GM19372 (cell line): ENCODE results near the gene PITX1.

ENCODE experiments used
- ATAC-seq: cut with Tn5 transposase; IDR thresholded peaks from one replicate; pipeline ENCODE4 v1.9.1; 2021; ENCODE audit warnings: mild to moderate bottlenecking, low read depth, moderate library complexity; ENCODE audit not compliant: unreplicated experiment

Gene PITX1

DNA sequence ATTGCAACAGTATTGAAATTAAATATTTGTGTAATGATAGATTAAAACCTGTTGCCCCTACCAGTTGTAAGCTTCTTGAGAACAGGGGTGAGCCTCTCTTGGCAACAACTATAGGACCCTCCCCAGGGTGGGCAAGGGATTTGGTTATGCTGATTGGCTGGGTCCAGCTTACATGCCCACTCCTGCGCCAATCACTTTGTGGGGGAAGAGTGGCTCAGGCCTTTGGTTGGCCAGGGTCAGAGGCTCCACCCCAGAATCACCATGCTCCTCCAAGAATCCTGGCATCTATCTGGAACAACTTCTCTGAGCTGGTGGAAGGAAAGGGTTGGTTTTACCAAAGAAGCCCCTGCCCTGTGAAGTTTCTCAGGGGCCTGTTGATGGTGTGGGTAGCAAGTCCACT, 8.6 kb upstream of the PITX1 start:
- ATAC-seq, result no peak

GRCh38 chr5:135041726-135042125, 7.7 kb upstream of the PITX1 start:
- no peak for ATAC-seq

- no peak for ATAC-seq
These were observed 7.1 kb upstream of the PITX1 start for GRCh38 chr5:135041145-135041587.

DNA sequence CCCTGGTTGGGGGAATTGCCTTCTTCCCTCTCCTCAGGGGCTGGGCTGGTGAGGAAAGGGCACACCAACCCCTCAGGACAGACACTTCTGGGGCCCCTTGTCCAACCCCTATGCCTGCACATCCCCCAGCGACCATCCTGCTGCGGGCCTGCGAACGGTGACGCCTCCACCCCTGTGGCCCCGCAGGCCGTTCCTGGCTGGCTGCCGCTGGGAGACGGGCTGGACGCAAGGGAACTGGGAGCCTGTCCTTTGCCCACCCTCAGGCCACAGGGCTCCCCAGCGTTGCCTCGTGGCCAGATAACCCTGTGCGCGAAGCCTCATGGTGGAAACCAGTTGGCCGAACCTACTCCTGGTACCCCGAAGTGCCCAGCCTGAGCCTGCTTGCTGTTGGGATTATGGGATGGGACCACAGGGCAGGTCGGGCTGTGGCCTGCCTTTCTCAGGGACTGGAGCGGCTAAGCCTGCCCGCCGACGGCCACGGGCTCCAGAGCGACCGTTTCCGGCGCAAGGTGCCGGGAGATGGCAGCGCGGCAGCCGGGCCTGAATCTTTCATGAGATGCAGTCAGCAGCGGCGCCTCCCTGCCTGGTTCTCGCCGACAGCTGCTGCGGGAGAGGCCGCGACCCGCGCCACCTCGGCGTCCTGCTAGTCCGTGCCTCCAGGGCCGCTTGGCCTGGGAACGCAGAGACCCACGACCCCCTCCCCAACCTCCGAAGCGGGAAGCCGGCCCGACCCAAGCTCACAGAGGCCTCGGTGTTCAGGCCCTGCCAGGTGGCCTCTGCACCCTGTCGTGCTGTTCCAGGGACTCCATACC, 6.5 kb upstream of the PITX1 start:
- ATAC-seq, result no peak

- ATAC-seq, result no peak
These were observed 6.0 kb upstream of the PITX1 start for GRCh38 chr5:135040034-135040332.

- ATAC-seq, result no peak
These were observed 5.4 kb upstream of the PITX1 start for GRCh38 chr5:135039271-135040033.

DNA sequence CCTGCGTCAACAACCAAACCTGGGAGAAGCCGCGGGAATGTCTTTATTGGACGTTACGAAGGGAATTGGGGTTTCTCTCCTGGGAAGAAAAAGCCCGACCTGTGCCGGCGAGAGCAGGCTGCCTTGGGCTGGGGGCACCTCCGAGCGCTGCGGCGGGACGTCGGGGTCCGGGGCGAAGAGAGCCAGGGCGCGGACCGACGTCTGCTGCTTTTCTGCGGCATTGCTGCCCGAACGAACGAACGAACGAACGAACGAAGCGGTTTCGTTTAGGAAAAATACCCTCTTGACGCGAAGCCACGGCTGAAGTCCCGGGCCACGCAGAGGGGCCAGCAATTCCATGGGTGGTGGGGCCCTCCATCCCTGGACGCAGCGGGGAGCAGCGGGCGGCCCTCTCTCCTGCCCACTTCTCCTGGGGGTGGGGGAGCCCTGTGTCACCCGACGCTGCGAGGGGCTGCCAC, 4.8 kb upstream of the PITX1 start:
- no peak for ATAC-seq

GRCh38 chr5:135038205-135038812, 4.3 kb upstream of the PITX1 start:
- ATAC-seq, result no peak

GRCh38 chr5:135037519-135038204, 3.6 kb upstream of the PITX1 start:
- ATAC-seq, result no peak

DNA sequence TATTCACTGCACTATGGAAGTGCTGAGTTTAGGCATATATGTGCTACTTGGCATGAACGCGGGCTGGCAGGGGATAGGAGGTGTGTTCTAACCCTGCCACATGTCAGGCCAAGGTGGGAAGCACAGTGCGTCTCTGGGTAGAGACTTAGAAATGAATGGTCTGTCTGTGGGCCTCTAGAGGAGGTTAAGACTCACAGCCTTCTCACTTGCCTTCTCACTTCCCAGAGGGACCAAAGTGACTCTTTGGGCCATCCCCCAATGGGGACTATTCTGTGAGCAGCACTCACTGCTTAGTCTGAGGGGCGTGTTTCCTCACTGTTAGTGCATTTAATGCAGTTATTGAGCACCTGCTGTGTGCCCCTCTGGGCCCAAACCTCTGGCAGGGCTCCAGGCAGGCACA, 2.4 kb upstream of the PITX1 start:
- ATAC-seq, result no peak

DNA sequence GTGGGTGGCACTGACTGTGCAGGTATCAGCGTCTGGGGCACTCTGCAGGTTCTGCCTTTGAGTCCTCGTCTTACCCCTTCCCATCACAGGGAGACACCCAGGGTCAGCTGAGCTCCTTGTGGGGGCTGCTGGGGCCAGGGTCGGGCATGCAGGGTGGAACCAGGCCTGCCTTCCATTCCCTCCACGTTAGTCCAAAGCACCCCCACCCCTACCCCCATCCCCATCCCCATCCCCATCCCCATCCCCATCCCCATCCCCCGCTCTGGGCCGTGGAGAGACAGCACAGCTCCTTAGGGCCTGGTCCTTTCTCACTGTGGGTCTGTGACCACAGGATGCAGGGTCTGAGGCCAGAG, 1.6 kb upstream of the PITX1 start:
- no peak for ATAC-seq

DNA sequence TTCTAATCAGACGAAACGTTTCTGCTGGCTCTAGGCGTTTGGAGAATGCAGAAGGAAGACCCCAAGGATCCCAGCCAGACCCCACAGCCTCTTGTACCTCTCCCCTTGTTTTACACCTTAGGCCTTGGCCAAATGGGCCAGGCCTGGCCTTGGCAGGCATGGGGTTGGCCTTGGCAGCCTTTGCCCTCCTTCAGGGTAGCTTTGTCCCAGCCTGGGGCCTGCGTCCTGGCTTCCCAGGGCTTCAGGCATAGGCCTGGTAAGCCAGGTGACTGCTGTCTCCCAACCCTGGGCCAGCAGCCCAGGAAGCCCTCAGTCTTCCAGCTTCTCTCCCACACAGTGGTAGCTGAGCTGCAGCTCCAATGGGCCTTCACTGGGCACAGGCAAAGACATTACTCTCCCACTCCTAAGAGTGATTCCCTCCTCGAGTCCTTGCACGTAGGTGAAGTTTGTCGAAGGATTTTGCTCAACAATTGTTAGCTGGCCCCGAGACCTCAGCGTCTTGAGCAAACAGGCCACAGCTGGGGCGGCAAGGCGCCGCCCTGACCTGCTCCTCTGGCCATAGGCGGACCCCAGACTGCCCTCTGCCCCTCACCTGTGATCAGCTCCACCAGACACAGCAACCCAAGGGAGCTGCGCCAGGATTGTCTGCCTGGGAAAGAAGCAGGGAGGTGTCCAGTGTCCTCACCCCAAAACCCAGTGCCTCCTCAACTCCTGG, 1.1 kb upstream of the PITX1 start:
- no peak for ATAC-seq

DNA sequence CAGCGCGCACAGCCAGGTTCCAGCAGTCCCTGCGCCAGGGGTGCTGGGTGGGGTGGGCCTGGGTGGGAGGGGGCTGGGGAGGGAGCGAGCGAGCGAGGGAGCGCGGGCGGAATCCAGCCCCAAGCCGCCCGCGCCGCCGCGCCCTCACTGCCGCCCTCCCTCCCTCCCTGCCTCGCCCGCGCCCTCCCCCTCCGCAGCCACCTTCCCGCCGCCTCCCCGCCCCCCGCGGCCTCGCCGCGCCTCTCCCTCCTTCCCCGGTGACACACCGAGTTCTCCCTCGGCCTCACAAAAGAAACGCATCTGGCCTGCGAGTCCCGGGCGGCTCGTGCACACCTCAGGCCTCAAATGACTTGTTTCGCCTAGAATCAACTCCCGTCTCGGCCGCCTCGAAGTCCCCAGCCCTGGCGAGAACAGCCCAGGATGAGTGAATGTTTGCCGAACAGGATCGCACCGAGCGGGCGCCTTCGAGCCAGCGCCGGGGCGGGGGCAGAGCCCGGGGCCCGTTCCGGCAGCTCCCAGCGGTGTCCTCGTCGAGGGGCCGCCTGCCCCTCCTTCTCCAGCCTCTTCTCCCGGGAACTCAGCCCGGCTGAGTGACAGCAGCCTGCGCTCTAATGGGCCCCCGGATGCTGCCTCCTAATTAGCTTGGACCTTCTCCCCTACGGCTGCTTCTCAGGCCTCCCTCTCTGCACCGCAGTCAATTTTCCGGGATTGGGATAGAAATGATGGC, 371 bp upstream of the PITX1 start:
- ATAC-seq, result no peak

GRCh38 chr5:135032999-135033861, 798 bp downstream of the PITX1 start:
- no peak for ATAC-seq

- ATAC-seq, result no peak
These were observed 1.4 kb downstream of the PITX1 start for GRCh38 chr5:135032695-135032998.

GRCh38 chr5:135031813-135032694, 2.0 kb downstream of the PITX1 start:
- no peak for ATAC-seq

GRCh38 chr5:135030956-135031812, 2.8 kb downstream of the PITX1 start:
- ATAC-seq, result no peak
